GM08714 (cell line): ENCODE measurements around the gene TTC8.
"Not testable (repeated sequence)": the region's sequence is repeated elsewhere in the genome, so short reads cannot be mapped to it uniquely, and the experiment has no call there.

ENCODE experiments used
- H3K4me3 ChIP-seq: fragments of 200-500 bp; sonication (Bioruptor generic); 2 replicates; pipeline ENCODE4 v1.5.1; 2014; ENCODE audit warnings: mild to moderate bottlenecking, low read length, inconsistent platforms
- ZNF274 ChIP-seq: IDR thresholded peaks from 2 replicates; pipeline ENCODE4 v1.6.1; 2012; ENCODE audit warnings: mild to moderate bottlenecking, low read depth, low read length

TTC8 gene

DNA sequence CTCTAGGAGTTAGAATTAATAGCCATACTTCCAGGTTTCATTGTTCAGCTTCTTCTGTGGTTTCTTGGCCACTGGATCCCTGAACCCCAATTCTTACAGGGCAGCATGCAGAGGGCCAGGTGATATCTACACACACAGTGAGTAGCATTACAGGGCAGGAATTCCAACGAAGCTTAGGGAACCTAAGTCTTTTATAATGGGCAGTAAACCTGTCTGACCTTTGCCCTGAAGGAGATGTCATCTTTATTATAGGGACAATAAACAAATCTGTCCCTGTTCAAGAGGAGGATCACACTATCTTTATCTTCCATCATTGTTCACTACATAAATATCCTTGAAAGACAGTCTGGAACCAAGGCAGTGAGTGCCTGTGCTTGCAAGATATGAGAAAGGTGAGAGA, 20.0 kb upstream of the TTC8 start:
- no peak overlapping the region for H3K4me3 ChIP-seq
- no peak for TF ChIP-seq ZNF274

- TF ChIP-seq ZNF274 = no peak
- no peak overlapping the region for H3K4me3 ChIP-seq
These were observed 16.1 kb upstream of the TTC8 start for GRCh38 chr14:88808359-88808758.

DNA sequence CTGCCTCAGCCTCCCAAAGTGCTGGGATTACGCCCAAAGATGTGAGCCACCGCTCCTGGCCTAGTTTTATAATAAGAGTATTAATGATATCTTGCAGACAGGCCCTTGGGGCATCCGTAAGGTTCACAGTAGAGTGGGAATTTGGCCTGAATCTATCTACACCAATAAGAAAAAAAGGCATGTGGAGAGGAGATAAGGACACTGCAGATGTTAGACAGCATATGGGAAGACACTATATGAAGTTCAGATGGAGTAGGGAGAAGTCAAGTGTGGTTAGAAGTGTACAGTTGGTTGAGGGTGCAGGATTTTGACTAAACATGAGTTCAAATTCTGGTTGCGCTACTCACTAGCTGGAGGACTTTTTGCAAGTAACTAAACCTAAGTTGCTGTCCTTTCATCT, 8.5 kb upstream of the TTC8 start:
- no peak for TF ChIP-seq ZNF274
- no peak overlapping the region for H3K4me3 ChIP-seq

DNA sequence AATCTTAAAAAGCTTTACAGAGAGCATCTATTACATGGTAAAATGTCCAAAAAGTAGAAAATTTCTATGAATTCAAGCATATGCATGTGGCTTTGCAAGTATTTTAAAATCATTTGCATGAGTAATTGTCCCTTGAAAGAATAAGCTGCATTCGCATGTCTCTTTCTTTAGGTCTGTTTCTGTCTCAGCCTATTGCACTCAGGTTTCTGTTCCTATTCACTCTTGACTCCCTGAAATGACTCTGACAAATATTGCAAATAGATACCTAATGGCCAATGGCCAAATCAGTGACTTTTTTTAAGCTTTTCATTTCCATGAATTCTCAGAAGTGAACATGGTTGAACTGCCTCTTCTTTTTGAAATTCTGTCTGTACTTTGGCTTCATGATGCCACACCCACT, 6.4 kb upstream of the TTC8 start:
- TF ChIP-seq ZNF274 = no peak
- H3K4me3 ChIP-seq = no peak overlapping the region

DNA sequence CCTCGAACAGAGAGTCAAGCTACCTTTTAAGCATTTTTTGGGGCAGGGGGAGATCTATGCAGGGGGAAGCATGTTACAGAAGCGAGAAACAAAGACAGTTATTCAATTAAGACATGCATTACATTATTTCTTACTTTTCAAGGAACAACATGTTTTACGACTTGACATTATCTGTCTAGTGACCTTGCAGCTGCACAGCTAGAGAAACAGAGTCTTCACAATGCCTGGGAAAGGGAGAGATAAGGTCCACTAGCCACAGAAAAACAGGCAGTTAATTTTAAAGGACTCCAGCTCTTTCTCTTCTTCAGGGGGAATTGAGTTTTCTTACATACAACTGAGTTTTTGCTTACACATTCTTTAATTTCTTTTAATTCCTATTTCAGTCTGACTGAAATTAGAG, 4.8 kb upstream of the TTC8 start:
- not testable (repeated sequence) for H3K4me3 ChIP-seq

DNA sequence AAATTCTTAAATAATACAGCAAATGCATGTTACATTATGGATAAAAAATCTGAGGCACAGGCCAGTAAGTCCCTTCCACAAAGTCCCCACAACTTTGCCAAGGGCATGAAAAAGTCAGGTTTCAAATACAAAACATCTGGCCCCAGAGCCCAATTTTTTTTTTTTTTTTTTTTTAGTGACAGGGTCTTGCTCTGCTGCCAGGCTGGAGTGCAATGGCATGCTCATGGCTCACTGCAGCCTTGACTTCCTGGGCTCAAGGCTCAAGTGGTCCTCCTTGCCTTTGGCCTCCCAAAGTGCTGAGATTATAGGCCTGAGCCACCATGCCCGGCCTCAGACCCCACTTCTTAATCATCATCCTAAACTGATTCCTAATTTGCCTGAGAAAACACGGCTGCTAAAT, 3.1 kb upstream of the TTC8 start:
- TF ChIP-seq ZNF274 = no peak
- no peak overlapping the region for H3K4me3 ChIP-seq

DNA sequence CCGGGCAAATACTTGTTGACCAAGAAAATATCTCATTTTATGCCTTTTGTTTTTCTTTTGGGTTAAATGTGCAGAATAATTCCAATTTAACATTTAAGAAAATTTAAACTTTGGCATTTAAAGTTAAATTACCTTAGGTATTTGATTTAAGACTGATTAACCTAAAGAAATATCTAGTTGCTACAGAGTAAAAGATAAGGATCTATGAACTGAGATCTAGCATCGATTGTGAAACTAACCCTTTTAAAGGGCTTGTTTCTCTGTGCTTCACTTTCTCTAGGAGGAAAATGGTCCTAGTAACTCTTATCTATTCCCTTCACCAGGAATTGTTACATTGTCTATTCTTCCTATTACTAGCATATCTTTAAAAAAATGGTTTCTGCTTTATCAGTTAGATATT, 2.6 kb upstream of the TTC8 start:
- no peak overlapping the region for H3K4me3 ChIP-seq
- TF ChIP-seq ZNF274 = no peak

DNA sequence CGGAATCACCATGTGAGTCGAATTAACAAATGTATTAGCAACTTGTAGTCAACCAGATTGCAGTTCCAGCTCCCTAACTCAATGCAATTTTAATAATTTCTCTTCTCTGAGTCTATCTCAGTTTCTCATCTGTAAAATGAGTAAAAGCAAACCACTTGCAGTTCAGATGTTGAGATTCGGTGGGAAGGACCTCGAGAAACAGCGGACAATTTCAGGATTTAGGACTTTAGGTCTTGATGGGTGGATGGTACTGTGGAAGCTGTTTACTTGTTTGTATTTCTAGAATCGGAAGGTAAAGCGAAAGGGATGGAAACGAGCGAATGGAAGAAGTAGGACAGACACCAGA, 510 bp upstream of the TTC8 start:
- TF ChIP-seq ZNF274 = no peak
- peak overlapping the region; percentile 59 for H3K4me3 ChIP-seq

DNA sequence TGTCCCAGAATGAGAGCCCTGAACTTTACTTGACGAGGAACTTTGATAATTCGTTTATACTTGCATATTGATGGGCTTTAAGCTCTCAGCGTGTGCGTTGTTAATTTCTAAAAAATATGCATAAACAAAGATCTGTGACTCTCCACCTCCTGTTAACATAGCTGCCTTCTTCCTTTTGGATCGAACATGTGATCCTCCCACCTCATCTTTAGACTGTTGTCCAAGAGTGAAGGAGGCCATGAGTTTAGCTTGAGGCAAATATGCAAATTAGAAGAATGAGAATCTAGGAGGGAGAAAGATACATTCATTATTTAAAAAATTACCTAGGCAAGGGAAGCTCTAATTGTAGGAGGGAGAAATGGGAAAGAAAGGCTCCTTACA, 617 bp downstream of the TTC8 start:
- no peak for TF ChIP-seq ZNF274
- H3K4me3 ChIP-seq = peak overlapping the region; percentile 59

- no peak for TF ChIP-seq ZNF274
- H3K4me3 ChIP-seq = no peak overlapping the region
These were observed 1.1 kb downstream of the TTC8 start for GRCh38 chr14:88825503-88825902.

GRCh38 chr14:88829188-88829587, 4.7 kb downstream of the TTC8 start:
- no peak for TF ChIP-seq ZNF274

DNA sequence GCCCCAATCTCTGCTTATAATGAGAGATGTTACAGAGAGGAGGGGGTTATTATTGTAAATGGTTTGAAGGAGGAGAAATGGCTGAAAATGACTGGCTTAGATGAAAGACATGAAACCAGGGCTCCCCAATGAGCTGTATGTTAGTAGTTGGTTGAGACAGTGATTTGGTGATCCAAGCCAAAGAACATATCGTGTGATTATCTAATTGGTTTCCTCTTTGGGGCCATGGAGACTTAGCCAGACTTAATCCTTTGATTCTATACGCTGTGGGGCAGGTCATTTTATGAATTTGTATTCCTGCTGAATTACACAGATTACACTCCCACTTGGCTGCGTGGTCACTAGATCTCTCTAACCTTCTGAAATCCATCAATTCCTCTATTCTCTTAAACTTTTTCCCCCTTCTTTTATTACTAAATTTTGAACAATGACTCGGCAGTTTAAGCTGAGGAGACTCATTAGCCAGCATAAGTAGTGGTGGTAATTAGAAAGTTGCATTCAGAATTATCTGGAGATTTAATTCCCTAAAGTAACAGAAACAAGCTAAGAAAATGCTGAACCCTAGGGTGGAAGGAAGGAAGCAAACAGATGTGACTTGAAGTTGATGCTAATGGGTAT, 5.3 kb downstream of the TTC8 start:
- H3K4me3 ChIP-seq = no peak overlapping the region
- no peak for TF ChIP-seq ZNF274

More at GRCh38 chr14:88829188-88829587, 4.7 kb downstream of the TTC8 start:
- no peak overlapping the region for H3K4me3 ChIP-seq

DNA sequence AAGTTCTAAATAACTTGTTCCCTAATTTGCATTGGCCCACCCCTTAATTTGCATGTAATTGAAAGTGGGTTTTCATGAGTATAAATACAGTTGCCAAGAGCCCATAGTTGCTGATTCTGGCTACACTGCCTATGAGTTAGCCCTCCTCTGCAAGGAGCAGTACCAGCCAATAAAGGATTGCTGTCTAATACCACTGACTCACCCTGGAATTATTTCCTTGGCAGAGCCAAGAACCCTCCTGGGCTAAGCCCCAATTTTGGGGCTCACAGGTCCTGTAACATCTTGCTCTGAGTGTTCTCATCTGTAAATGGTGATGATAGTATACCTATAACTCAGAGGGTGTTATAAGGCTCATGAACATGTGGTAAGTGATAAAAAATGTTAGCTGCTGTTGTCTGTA, 6.8 kb downstream of the TTC8 start:
- H3K4me3 ChIP-seq = no peak overlapping the region
- no peak for TF ChIP-seq ZNF274

GRCh38 chr14:88834883-88835431, 10.5 kb downstream of the TTC8 start:
- no peak for TF ChIP-seq ZNF274
- H3K4me3 ChIP-seq = no peak overlapping the region

DNA sequence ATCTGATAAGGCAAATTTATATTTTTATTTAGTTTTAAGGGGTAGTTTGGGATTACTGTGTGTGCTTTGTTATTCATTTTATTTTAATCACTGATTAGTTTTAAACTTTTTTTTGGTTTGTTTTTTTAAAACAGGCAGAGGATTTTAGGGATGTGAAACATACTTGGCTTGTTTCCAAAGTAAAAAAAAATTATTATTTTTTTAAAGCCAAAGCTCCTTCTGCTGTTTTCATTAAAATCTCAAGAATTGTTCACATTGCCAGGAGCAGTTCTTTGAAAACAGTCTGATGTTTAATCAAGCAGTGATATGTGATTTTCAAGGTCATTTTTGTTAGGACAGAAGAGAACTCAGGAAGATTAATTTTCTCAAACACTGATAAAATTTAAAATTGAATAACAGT, 11.2 kb downstream of the TTC8 start:
- no peak for TF ChIP-seq ZNF274
- no peak overlapping the region for H3K4me3 ChIP-seq

DNA sequence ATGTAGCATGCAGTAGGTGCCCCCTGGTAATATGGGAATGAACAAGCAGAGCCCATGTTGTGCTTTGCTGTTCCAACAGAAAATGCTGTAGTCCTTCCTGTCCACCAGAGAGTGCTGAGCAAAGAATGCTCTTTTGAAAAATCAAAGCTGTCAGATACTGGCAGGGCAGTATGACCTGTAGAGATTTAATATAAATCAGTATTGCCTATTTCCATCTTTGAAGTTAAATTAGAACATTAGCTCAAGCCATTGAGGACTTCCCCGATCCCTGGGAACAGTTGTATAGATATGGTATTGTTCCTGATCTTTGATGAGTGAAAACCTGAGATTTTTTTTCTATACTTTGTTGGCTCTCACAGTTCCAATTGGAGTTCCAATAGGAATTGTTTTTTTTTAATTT, 13.0 kb downstream of the TTC8 start:
- no peak overlapping the region for H3K4me3 ChIP-seq
- no peak for TF ChIP-seq ZNF274
